Measurements from ENCODE around the gene MICAL1.

DNA sequence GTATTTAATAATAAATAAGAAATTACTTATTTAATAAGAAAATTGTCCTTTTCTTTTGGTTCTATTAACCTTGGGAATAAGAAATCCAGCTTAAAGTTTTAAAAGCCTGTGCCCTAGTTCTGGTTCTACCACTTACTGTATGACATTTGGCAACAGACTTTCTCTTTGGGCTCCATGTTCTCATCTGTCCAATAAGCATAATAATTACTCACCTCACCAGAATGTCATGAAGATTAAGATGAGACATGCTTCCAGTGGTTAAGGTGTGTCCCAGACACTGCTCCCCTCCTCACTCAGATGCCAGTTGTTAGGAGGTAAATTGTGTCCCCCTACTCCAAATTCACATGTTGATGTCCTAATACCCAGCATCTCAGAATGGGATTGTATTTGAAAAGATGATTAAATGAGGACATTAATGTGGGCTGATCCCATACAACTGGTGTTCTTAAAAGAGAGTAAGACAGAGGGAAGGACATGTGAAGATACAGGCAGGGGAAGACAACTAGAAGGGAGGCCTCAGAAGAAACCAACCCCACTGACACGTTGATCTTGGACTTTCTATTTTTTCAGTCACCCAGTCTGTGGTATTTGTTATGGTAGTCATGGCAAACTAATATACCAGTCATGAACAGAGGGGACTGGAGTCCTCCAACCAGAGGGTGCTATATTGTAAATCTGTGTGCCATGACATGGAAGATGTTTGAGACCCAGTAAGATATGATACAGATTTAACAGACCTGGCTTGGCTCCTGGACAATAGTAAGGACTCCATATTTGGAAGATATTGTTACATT lies 6.4 kb upstream of the MICAL1 start:
- TF ChIP-seq, protein P1, sequence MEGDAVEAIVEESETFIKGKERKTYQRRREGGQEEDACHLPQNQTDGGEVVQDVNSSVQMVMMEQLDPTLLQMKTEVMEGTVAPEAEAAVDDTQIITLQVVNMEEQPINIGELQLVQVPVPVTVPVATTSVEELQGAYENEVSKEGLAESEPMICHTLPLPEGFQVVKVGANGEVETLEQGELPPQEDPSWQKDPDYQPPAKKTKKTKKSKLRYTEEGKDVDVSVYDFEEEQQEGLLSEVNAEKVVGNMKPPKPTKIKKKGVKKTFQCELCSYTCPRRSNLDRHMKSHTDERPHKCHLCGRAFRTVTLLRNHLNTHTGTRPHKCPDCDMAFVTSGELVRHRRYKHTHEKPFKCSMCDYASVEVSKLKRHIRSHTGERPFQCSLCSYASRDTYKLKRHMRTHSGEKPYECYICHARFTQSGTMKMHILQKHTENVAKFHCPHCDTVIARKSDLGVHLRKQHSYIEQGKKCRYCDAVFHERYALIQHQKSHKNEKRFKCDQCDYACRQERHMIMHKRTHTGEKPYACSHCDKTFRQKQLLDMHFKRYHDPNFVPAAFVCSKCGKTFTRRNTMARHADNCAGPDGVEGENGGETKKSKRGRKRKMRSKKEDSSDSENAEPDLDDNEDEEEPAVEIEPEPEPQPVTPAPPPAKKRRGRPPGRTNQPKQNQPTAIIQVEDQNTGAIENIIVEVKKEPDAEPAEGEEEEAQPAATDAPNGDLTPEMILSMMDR (IDR thresholded peaks at IDR 0.05; ENCODE audit: low read length) = no peak
- TF ChIP-seq EZH2 (optimal IDR thresholded peaks at IDR 0.05; ENCODE audit: low read depth, low read length) = no peak
- no peak for TF ChIP-seq EZH2phosphoT487 (IDR thresholded peaks at IDR 0.05; ENCODE audit: low read length)

Measured in MM.1S (cell line).